ENCODE data around the gene KLK14.

KLK14 gene

DNA sequence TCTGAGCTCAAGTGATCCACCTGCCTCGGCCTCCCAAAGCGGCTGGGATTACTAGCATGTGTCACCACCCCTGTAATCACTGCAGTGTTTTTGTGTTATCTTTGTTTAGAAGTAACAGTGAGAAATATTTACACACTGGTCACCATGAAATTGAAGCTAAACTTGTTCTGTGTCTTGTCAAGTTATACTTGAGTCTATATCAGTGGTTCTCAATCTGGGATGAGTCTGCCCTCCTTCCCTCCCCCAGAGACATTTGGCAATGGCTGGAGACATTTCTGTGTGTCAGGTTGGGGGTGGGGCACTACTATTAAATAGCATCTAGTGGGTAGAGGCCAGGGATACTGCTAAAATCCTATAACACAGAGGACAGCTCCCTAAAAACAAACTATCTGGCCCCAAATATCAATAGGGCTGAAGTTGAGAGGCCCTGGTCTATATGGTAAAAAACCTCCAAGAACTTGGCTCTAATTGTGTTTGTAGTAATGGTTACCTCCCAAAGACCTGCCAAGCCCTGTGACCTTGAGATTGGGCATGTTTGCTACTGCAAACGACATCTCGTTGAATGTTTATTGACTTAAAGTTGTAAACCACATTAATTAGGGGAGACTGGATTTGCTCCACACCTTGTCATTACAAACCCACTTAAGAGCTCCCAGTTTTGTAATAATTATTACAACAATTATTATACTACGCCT lies 18.6 kb upstream of the KLK14 start:
- no peak for ATAC-seq (replicated peaks)
- H3K4me1 Mint-ChIP-seq (ENCODE audit: low read depth in 2 of 2), result peaks cover 37 to 40% of the 10 kb centered on the region in 2 donors

DNA sequence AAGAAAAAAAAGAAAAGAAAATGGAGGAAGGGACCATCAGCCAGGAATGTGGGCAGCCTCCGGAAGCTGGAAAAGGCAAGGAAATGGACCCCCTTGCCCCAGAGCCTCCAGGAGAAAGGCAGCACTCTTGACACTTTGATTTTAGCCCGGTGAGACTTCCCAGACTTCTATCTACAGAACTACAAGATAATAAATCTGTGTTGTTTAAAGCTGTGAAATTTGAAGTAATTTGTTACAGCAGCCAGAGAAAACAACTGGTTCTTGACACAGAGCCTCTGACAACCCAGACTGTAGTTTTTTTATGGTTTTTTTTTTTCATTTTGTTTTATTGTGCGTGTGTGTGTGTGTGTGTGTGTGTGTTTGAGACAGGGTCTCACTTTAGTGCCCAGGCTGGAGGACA lies 17.9 kb upstream of the KLK14 start:
- Mint-ChIP-seq H3K4me3 (no peak overlapping the region), H3K27me3 (no peaks in the 10 kb centered on the region), H3K9me3 (no peaks in the 10 kb centered on the region), H3K4me1 (ENCODE audit: low read depth in 2 of 2) (peaks cover 31 to 33% of the 10 kb centered on the region in 2 donors), H3K36me3 (ENCODE audit: insufficient read depth) (peaks cover 32% of the 10 kb centered on the region), H3K27ac (no peak overlapping the region)
- DNase-seq, result no peak
- ATAC-seq (replicated peaks), result no peak

More for the DNA sequence above, 18.6 kb upstream of the KLK14 start:
- no peak for DNase-seq
- Mint-ChIP-seq H3K27me3 (no peaks in the 10 kb centered on the region), H3K36me3 (ENCODE audit: insufficient read depth) (peaks cover 32% of the 10 kb centered on the region), H3K27ac (no peak overlapping the region), H3K9me3 (no peaks in the 10 kb centered on the region), H3K4me3 (no peak overlapping the region)

DNA sequence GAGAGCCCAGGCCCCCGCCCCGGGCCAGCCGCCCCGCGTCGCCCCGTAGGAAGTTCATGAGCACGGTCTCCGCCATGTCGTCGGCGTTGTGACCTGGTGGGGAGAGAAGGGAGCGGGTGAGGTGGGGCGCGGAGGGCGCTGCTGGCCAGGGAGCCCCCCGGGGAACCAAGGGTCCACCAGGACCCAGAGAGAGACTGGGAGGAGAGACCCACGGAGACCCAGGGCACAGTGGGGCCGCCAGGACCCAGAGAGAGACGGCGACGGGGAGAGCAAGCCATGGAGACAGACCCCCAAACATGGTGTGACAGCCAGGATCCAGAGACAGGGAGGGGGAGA lies 16.3 kb upstream of the KLK14 start:
- peaks cover 19 to 29% of the 10 kb centered on the region in 2 donors for H3K4me1 Mint-ChIP-seq (ENCODE audit: low read depth in 2 of 2)
- no peak overlapping the region for H3K4me3 Mint-ChIP-seq
- H3K36me3 Mint-ChIP-seq (ENCODE audit: insufficient read depth), result peaks cover 32% of the 10 kb centered on the region

DNA sequence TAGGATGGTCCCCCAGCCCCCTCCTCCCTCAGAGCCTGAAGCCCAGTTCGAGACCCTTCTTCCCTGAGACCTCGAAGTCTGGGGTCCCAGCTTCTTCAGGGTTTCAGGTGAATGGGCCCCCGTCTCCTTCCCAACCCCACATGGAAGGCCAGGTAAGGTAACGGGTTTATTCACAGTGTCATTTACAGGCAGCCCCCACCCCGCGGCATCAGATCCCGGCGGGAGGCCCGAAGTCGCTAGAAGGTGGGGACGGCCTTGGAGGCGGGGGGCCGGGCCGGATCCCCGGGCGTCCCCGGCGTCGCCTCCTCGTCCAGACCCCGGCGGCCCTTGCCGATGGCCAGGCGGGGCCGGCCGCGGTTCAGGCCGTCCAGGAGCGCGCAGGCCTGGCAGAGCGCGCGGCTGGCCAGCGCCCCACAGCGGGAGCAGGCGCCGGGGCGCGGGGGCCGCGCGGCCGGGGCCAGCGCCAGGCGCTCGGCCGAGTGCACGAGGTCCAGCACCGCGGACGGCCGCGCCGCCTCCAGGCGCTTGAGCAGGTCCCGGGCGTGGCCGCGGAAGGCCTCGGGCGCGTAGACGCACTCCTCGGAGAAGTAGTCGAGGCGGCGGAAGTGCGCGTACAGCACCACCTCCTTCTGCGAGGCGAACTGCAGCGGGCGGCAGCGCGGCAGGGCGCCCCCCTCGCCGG lies 15.8 kb upstream of the KLK14 start:
- Mint-ChIP-seq H3K4me1 (ENCODE audit: low read depth in 2 of 2) (peaks cover 19 to 31% of the 10 kb centered on the region in 2 donors), H3K4me3 (no peak overlapping the region), H3K36me3 (ENCODE audit: insufficient read depth) (peaks cover 30% of the 10 kb centered on the region), H3K27ac (no peak overlapping the region), H3K9me3 (no peaks in the 10 kb centered on the region), H3K27me3 (no peaks in the 10 kb centered on the region)
- no peak for DNase-seq
- peak; percentile 70 for ATAC-seq (replicated peaks)

More for the DNA sequence above, 16.3 kb upstream of the KLK14 start:
- no peaks in the 10 kb centered on the region for H3K9me3 Mint-ChIP-seq
- no peaks in the 10 kb centered on the region for H3K27me3 Mint-ChIP-seq
- H3K27ac Mint-ChIP-seq, result no peak overlapping the region
- DNase-seq (no peak), ATAC-seq (replicated peaks) (no peak)

DNA sequence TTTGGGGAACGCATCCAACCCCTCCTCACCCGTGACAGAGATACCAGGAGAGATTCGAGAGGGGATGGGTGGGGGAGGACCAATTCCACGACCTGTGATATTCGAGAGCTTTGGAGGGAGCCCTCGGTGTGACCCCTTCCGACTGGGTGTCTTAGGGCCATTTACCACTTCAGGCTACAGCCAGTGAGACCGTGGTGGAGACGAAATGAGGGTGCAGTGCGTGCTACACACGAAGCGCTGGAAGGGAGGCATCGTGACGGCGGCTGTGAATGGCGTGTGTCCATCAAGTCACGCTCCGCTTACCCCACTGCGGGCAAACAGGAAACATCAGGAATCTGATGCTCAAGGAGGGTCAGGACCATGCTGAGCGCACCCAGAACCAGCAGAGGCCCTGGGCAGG lies 15.1 kb upstream of the KLK14 start:
- H3K9me3 Mint-ChIP-seq, result no peaks in the 10 kb centered on the region

DNA sequence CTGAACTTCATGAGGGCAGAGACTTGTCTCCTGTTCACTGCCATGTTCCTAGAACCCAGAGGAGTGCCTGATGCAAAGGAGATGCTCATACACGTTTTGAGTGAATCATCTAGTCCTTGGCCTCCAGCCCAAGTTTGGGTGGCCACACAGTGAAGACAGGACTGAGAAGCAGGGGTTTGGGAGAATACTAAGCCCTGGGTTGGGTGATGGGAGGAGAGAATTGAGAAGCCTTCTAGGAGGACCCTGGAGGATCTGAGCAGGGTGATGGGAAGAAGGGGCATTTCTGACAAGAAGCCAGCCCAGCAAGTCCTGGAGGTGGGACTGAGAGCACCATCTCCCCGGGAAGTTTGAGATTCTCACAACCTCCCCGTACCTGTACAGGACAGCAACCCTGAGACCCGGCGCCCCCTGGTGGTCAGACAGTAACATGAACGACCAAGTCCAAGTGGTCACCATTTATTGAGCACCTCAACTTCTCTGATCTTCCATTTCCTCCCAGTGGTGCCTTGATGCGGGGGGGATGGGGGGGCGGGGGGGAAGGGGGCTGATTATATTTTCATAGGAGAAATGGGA lies 14.6 kb upstream of the KLK14 start:
- Mint-ChIP-seq H3K9me3 (no peaks in the 10 kb centered on the region), H3K4me3 (no peak overlapping the region), H3K4me1 (ENCODE audit: low read depth in 2 of 2) (peaks cover 17 to 24% of the 10 kb centered on the region in 2 donors), H3K27me3 (no peaks in the 10 kb centered on the region), H3K27ac (peak overlapping the region in 1 of 2 donors; percentile 61), H3K36me3 (ENCODE audit: insufficient read depth) (peaks cover 18% of the 10 kb centered on the region)
- ATAC-seq (replicated peaks), result peak; percentile 75
- peak; percentile 62 to 68 (median 65) for DNase-seq

More for the DNA sequence above, 15.1 kb upstream of the KLK14 start:
- H3K4me3 Mint-ChIP-seq, result no peak overlapping the region
- peaks cover 23% of the 10 kb centered on the region for H3K36me3 Mint-ChIP-seq (ENCODE audit: insufficient read depth)
- no peaks in the 10 kb centered on the region for H3K27me3 Mint-ChIP-seq
- no peak for DNase-seq
- H3K27ac Mint-ChIP-seq, result no peak overlapping the region
- no peak for ATAC-seq (replicated peaks)
- H3K4me1 Mint-ChIP-seq (ENCODE audit: low read depth in 2 of 2), result peaks cover 19 to 30% of the 10 kb centered on the region in 2 donors

DNA sequence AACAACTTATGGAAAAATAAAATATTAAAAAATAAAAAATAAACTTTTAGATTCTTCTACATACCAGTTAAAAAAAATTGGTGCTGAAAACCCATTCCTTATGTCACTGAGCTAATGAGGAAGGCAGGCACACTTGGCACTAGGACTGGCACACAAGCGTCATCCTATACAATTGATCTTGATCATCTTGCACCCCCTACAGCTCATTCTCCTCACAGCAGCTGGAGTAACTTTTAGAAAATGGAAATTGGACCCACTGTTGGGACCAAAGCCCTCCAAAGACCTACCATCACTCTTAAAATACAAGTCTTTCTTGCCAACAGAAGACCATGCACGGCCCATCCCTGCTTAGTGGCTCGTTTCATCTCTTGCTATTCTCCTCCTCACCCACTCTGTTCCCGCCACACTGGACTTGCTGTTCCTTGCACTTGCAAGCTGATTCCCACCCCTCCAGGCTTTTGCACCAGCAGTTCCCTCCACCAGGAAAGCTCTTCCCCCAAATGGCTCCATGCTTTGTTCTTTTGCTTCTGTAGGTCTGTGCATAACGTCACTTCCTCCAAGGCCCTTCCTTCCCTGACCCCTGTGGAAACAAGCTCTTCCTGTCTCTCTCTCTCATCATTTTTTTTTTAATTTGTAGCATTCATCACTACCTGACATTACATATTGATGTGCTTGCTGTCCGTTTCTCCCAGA lies 13.9 kb upstream of the KLK14 start:
- Mint-ChIP-seq H3K4me1 (ENCODE audit: low read depth in 2 of 2) (peaks cover 17 to 21% of the 10 kb centered on the region in 2 donors), H3K27ac (peak overlapping the region in 1 of 2 donors; percentile 61), H3K36me3 (ENCODE audit: insufficient read depth) (peaks cover 12% of the 10 kb centered on the region), H3K4me3 (no peak overlapping the region), H3K27me3 (no peaks in the 10 kb centered on the region), H3K9me3 (no peaks in the 10 kb centered on the region)
- DNase-seq, result no peak
- ATAC-seq (replicated peaks), result no peak

DNA sequence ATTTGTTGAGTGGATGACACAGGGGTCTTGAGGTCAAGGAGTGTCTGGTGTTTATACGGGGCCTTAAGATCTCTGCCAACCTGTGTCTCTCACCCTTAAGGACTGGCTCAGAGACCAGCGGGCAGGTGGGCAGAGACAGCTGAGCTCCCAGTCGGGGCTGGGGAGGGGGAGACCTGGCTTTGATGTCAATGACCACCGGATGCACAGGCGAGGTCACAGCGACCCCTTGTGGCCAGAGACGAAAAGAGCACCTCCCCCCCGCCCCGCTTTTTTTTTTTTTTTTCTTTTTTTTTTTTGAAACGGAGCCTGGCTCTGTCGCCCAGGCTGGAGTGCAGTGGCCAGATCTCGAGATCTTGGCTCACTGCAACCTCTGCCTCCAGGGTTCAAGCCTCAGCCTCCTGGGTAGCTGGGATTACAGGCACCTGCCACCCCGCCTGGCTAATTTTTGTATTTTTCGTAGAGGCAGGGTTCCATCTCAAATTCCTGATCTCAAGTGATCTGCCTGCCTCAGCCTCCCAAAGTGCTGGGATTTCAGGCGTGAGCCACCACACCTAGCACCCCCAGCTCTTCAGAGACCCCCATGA lies 12.1 kb upstream of the KLK14 start:
- H3K27ac Mint-ChIP-seq, result no peak overlapping the region

DNA sequence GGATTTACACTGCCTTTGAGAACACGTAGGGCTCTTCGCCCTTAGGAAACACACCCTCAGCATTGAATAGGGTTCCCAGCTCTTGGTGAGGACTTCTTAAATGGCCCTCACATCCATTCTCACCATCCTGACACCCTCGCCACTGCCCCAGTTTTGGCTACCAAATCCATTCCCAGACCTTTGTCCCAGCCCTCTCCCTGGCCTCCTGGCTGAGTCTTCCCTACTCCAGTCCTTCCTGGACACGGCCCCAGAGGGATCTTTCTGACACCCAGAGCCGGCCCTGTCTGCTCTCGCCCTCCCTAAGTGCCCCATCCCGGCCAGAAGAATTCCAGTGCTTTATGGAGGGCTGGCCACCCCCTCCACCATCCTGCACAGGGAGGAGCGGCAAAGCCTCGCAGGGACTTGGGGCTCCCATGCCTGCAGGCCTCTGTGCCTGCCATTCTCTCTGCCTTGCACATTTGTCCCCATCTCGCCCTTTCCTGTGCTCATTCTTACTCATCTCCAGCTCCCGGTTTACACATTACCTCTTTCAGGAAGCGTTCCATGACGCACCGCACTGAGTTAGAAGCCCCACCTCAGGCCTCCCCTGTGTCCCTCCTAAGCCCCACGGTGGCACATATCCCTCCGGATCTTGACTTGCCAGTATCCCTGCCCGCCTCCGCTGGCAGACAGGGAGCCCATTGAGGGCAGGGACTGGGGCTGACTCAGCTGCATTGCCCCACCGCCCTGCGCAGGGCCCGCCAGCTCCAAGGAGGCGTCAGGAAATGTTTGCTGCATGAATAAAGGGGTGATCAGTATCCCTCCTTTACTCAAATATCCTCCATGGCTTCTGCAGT lies 11.0 kb upstream of the KLK14 start:
- no peak for ATAC-seq (replicated peaks)
- Mint-ChIP-seq H3K27ac (peak overlapping the region; percentile 21 to 66), H3K4me3 (no peak overlapping the region), H3K27me3 (no peaks in the 10 kb centered on the region), H3K9me3 (no peaks in the 10 kb centered on the region), H3K36me3 (ENCODE audit: insufficient read depth) (no peaks in the 10 kb centered on the region), H3K4me1 (ENCODE audit: low read depth in 2 of 2) (peaks cover 11 to 17% of the 10 kb centered on the region in 2 donors)
- DNase-seq, result no peak

More for the DNA sequence above, 12.1 kb upstream of the KLK14 start:
- Mint-ChIP-seq H3K27me3 (no peaks in the 10 kb centered on the region), H3K4me1 (ENCODE audit: low read depth in 2 of 2) (peaks cover 13 to 19% of the 10 kb centered on the region in 2 donors), H3K4me3 (no peak overlapping the region), H3K9me3 (no peaks in the 10 kb centered on the region), H3K36me3 (ENCODE audit: insufficient read depth) (peaks cover 2% of the 10 kb centered on the region)
- DNase-seq (peak in 2 of 3 experiments; percentile 17 to 18), ATAC-seq (replicated peaks) (no peak)

DNA sequence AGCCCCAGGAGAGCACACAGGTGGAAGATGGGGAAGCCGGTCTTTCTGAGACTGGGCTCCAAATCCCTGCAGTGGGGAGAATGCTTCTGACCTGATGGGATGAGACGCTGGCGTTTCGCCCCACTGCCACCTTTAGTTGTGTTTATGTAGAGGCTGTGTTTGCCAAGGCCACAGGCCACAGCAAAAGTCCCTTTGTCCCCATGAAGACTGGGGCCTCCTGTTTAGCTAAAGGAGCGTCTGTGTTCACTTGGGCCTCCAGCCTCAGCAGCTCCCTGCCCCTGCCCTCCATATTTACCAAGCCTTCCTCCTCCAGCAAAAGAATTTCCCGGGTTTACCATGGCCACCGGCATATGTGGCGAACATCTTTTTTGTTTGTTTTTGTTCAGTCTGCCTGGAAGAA lies 10.4 kb upstream of the KLK14 start:
- Mint-ChIP-seq H3K4me1 (ENCODE audit: low read depth in 2 of 2) (peaks cover 11 to 17% of the 10 kb centered on the region in 2 donors), H3K36me3 (ENCODE audit: insufficient read depth) (no peaks in the 10 kb centered on the region), H3K9me3 (no peaks in the 10 kb centered on the region), H3K4me3 (no peak overlapping the region), H3K27me3 (no peaks in the 10 kb centered on the region), H3K27ac (peak overlapping the region; percentile 21 to 66)
- DNase-seq (no peak), ATAC-seq (replicated peaks) (no peak)

DNA sequence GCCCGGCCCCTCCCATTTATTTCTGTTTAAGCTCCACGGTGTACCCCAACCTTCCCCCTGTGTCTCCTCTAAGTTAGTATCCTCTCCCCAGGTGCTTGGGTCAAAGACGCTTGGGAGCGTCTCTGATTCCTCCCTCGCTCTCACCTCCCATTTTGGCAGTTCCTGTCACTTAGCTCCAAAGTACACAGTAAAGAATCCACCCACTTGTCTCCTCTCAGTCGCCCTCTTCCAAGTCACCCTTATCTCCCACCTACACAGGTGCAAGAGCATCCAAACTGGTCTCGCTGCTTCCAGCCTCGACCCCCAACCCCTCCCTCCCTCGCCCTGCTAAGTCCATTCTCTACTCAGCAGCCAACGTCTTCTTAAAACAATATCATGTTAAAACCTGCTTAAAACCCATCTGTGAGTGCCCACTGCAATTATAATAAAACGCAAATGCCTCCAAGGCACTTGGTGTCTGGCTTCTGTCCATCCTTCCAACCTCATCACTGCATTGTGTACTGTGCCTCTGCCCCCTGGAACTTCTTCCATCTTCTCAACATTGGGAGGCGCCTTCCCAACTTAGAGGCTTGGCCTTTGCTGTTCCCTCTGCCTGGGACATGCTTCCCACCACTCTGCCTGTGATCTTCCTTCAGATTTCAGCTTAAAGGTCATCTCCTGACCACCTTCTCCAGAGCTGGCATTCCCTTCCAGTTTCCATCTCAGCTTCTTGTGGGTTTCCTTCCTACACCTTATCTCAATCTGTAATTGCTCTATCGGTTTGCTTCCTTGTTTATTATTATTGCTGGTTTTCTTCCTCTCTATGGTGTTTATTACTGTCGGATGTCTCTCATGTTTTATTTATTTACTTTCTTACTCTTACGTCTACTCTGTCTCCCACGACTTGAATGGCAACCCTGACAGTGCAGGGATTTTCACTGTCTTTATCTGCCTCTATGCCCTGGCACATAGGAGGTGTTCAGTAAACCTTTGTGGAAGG lies 9.5 kb upstream of the KLK14 start:
- ATAC-seq (replicated peaks) (no peak), DNase-seq (no peak)
- Mint-ChIP-seq H3K4me1 (ENCODE audit: low read depth in 2 of 2) (peaks cover 7 to 14% of the 10 kb centered on the region in 2 donors), H3K27me3 (no peaks in the 10 kb centered on the region), H3K4me3 (no peak overlapping the region), H3K9me3 (no peaks in the 10 kb centered on the region), H3K36me3 (ENCODE audit: insufficient read depth) (no peaks in the 10 kb centered on the region), H3K27ac (no peak overlapping the region)

DNA sequence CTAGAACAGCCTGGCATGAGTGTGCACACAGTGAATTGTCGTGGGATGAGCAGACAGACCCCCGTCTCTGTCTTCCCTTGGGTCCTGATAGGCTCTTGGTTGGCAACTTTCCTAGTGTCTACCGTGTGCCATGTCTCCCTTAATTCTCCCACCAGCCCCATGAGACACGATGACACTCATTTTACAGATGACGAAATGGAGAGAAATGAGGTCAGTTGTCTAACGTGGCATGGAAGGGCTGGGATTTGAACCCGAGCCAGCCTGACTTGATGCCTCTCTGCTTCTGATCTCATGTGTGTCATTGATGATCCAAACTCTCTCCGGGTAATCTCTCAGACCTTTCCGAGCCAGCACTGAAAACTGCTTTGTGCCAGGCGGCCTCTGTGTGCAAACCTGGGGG lies 8.4 kb upstream of the KLK14 start:
- peaks cover 2 to 9% of the 10 kb centered on the region in 2 donors for H3K4me1 Mint-ChIP-seq (ENCODE audit: low read depth in 2 of 2)
- H3K9me3 Mint-ChIP-seq, result no peaks in the 10 kb centered on the region
- H3K27me3 Mint-ChIP-seq, result no peaks in the 10 kb centered on the region
- no peak for ATAC-seq (replicated peaks)
- H3K4me3 Mint-ChIP-seq, result no peak overlapping the region
- H3K36me3 Mint-ChIP-seq (ENCODE audit: insufficient read depth), result no peaks in the 10 kb centered on the region
- DNase-seq, result no peak
- no peak overlapping the region for H3K27ac Mint-ChIP-seq

All from effector memory CD8-positive, alpha-beta T cell (primary cell).